ENCODE results near the gene ZNF12.
"Not testable (repeated sequence)": the region's sequence is repeated elsewhere in the genome, so short reads cannot be mapped to it uniquely, and the experiment has no call there.

- TF ChIP-seq CTCF (IDR thresholded peaks at IDR 0.05 in 2 of 3, conservative IDR thresholded peaks at IDR 0.05 in 1 of 3; ENCODE audit: control insufficient read depth in 2 of 3, extremely low read depth in 1 of 3, insufficient read depth in 1 of 3, low read depth in 3 of 3, low read length in 3 of 3); POLR2AphosphoS5 (IDR thresholded peaks at IDR 0.05; ENCODE audit: low read length); STAT1 (conservative IDR thresholded peaks at IDR 0.05); IRF5 (IDR thresholded peaks at IDR 0.05; ENCODE audit: borderline replicate concordance); ZNF207 (IDR thresholded peaks at IDR 0.05; ENCODE audit: borderline replicate concordance); EZH2 (IDR thresholded peaks at IDR 0.05; ENCODE audit: borderline replicate concordance, control insufficient read depth, low read depth, low read length); KDM1A (IDR thresholded peaks at IDR 0.05; ENCODE audit: borderline replicate concordance); PAX8 (IDR thresholded peaks at IDR 0.05); FOS (IDR thresholded peaks at IDR 0.05; ENCODE audit: borderline replicate concordance, extremely low read depth, insufficient read length); YBX1 (IDR thresholded peaks at IDR 0.05); HDGF (IDR thresholded peaks at IDR 0.05); LARP7 (IDR thresholded peaks at IDR 0.05); BCL3 (IDR thresholded peaks at IDR 0.05; ENCODE audit: borderline replicate concordance, insufficient read depth, low read depth, low read length, poor library complexity, severe bottlenecking): not testable (repeated sequence)
Observed at GRCh38 chr7:6738415-6738814, 31.7 kb upstream of the ZNF12 start.

All from GM12878 (cell line).